ENCODE results near the gene IRGQ. TPM values are rescaled to one million over a fixed set of nuclear protein-coding genes. Genes with fewer than 3 reads are reported as not detected.

Gene IRGQ
- total and polyA plus RNA-seq, 2 donors (not counting 3 experiments of a cell fraction or from before 2014, with no cell fraction given) = 15.8 to 33.2 TPM

GRCh38 chr19:43591904-43592772, 3.8 kb downstream of the IRGQ start:
- no peaks in the 10 kb centered on the region for H3K9me1 ChIP-seq (replicated peaks; ENCODE audit: control insufficient read depth, extremely low read depth, insufficient read depth, low read length)
- peaks cover 11% of the 10 kb centered on the region for H3K4me1 ChIP-seq (ENCODE audit: control insufficient read depth, extremely low read depth, insufficient read depth, low read length)
- TF ChIP-seq GATA2 (IDR thresholded peaks at IDR 0.05; ENCODE audit: insufficient read depth, insufficient read length, low read depth, low read length) (no peak), EZH2 (IDR thresholded peaks at IDR 0.05; ENCODE audit: borderline replicate concordance, low read depth, low read length, severe bottlenecking) (no peak), CTCF (IDR thresholded peaks at IDR 0.05; ENCODE audit: extremely low read depth in 1 of 2, insufficient read depth in 1 of 2, low read depth in 1 of 2, low read length in 2 of 2) (no peak)
- no peak overlapping the region for H3K4me2 ChIP-seq (ENCODE audit: insufficient read depth, low read length)
- no peak overlapping the region for H2AFZ ChIP-seq (ENCODE audit: low read depth, low read length)
- no TSS peak for BruUV-seq (replicated peaks)
- ChIA-PET CTCF (no interaction called here), POLR2A (no interaction called here)
- peaks cover 26% of the 10 kb centered on the region for H3K79me2 ChIP-seq (ENCODE audit: control insufficient read depth, insufficient read depth, low read length)
- H3K9me3 ChIP-seq (replicated peaks; ENCODE audit: control insufficient read depth, insufficient read depth, low read length) = no peaks in the 10 kb centered on the region
- dilution Hi-C loops (cut with MboI; ENCODE audit: extremely low pct_ligation_motif_present, low sequenced_read_pairs) (no loop called here), intact Hi-C loops (cut with micrococcal nuclease) (no loop called here)
- no peaks in the 10 kb centered on the region for H4K20me1 ChIP-seq (replicated peaks; ENCODE audit: control insufficient read depth, extremely low read depth, insufficient read depth, low read length)
- peaks cover 9 to 27% of the 10 kb centered on the region in 2 experiments for H3K36me3 ChIP-seq (ENCODE audit: control insufficient read depth in 2 of 2, extremely low read depth in 1 of 2, insufficient read depth in 2 of 2, low read length in 2 of 2)
- H3K4me3 ChIP-seq (replicated peaks in 1 of 3; ENCODE audit: insufficient read depth in 1 of 3, low read depth in 1 of 3, low read length in 3 of 3) = no peak overlapping the region
- no peaks in the 10 kb centered on the region for H3K27me3 ChIP-seq (ENCODE audit: control insufficient read depth in 2 of 2, insufficient read depth in 2 of 2, low read length in 2 of 2)
- no peak for FAIRE-seq
- no peak overlapping the region for H3K27ac ChIP-seq (ENCODE audit: insufficient read depth, low read depth, low read length)
- H3K9ac ChIP-seq (replicated peaks; ENCODE audit: extremely low read depth, insufficient read depth, low read length) = no peak overlapping the region
- no peak for DNase-seq (ENCODE audit: low read depth, low spot score)

- CTCF ChIA-PET = interaction anchor here (1.6 kb wide), 1 partner anchor 35 kb away, joined by 8 read pairs; no protein-coding TSS in a partner anchor
- H3K4me1 ChIP-seq (ENCODE audit: control insufficient read depth, extremely low read depth, insufficient read depth, low read length) = peaks cover 5% of the 10 kb centered on the region
- TF ChIP-seq MAX (IDR thresholded peaks at IDR 0.05; ENCODE audit: insufficient read depth, insufficient read length) (no peak), FOS (IDR thresholded peaks at IDR 0.05; ENCODE audit: borderline replicate concordance, insufficient read depth, low read length) (no peak), POLR2A (IDR thresholded peaks at IDR 0.05; ENCODE audit: low read depth, low read length) (no peak), MYC (IDR thresholded peaks at IDR 0.05; ENCODE audit: low read depth, low read length) (no peak), CTCF (IDR thresholded peaks at IDR 0.05; ENCODE audit: extremely low read depth in 1 of 2, insufficient read depth in 1 of 2, low read depth in 1 of 2, low read length in 2 of 2) (no peak), JUN (IDR thresholded peaks at IDR 0.05; ENCODE audit: borderline replicate concordance, insufficient read depth, insufficient read length, low read depth) (no peak), EZH2 (IDR thresholded peaks at IDR 0.05; ENCODE audit: borderline replicate concordance, low read depth, low read length, severe bottlenecking) (no peak), GATA2 (IDR thresholded peaks at IDR 0.05; ENCODE audit: insufficient read depth, insufficient read length, low read depth, low read length) (no peak), POLR2AphosphoS5 (IDR thresholded peaks at IDR 0.05; ENCODE audit: insufficient read depth, low read depth, low read length) (no peak)
- DNase-seq (ENCODE audit: low read depth, low spot score) (no peak), FAIRE-seq (no peak)
- no peaks in the 10 kb centered on the region for H4K20me1 ChIP-seq (replicated peaks; ENCODE audit: control insufficient read depth, extremely low read depth, insufficient read depth, low read length)
- no peak overlapping the region for H3K4me2 ChIP-seq (ENCODE audit: insufficient read depth, low read length)
- peaks cover 9 to 27% of the 10 kb centered on the region in 2 experiments for H3K36me3 ChIP-seq (ENCODE audit: control insufficient read depth in 2 of 2, extremely low read depth in 1 of 2, insufficient read depth in 2 of 2, low read length in 2 of 2)
- POLR2A ChIA-PET = interaction anchor here (0.6 kb wide), 1 partner anchor 27 kb away, joined by 4 read pairs; no protein-coding TSS in a partner anchor
- no TSS peak for BruUV-seq (replicated peaks)
- no peaks in the 10 kb centered on the region for H3K27me3 ChIP-seq (ENCODE audit: control insufficient read depth in 2 of 2, insufficient read depth in 2 of 2, low read length in 2 of 2)
- peaks cover 12% of the 10 kb centered on the region for H3K79me2 ChIP-seq (ENCODE audit: control insufficient read depth, insufficient read depth, low read length)
- H3K9me1 ChIP-seq (replicated peaks; ENCODE audit: control insufficient read depth, extremely low read depth, insufficient read depth, low read length) = no peaks in the 10 kb centered on the region
- no peak overlapping the region for H2AFZ ChIP-seq (ENCODE audit: low read depth, low read length)
- intact Hi-C loops (cut with micrococcal nuclease) = no loop called here
- H3K9me3 ChIP-seq (replicated peaks; ENCODE audit: control insufficient read depth, insufficient read depth, low read length) = no peaks in the 10 kb centered on the region
- H3K4me3 ChIP-seq (replicated peaks in 1 of 3; ENCODE audit: insufficient read depth in 1 of 3, low read depth in 1 of 3, low read length in 3 of 3) = no peak overlapping the region
- no peak overlapping the region for H3K27ac ChIP-seq (ENCODE audit: insufficient read depth, low read depth, low read length)
- H3K9ac ChIP-seq (replicated peaks; ENCODE audit: extremely low read depth, insufficient read depth, low read length) = no peak overlapping the region
- dilution Hi-C loops (cut with MboI; ENCODE audit: extremely low pct_ligation_motif_present, low sequenced_read_pairs) = no loop called here
These were observed 6.3 kb downstream of the IRGQ start for GRCh38 chr19:43589678-43590077.
